ENCODE results near the gene GPR132. TPM values are rescaled to one million over a fixed set of nuclear protein-coding genes. Genes with fewer than 3 reads are reported as not detected.

Gene GPR132
- total RNA-seq, 1 experiment from 2014 or later: 0.20 TPM

DNA sequence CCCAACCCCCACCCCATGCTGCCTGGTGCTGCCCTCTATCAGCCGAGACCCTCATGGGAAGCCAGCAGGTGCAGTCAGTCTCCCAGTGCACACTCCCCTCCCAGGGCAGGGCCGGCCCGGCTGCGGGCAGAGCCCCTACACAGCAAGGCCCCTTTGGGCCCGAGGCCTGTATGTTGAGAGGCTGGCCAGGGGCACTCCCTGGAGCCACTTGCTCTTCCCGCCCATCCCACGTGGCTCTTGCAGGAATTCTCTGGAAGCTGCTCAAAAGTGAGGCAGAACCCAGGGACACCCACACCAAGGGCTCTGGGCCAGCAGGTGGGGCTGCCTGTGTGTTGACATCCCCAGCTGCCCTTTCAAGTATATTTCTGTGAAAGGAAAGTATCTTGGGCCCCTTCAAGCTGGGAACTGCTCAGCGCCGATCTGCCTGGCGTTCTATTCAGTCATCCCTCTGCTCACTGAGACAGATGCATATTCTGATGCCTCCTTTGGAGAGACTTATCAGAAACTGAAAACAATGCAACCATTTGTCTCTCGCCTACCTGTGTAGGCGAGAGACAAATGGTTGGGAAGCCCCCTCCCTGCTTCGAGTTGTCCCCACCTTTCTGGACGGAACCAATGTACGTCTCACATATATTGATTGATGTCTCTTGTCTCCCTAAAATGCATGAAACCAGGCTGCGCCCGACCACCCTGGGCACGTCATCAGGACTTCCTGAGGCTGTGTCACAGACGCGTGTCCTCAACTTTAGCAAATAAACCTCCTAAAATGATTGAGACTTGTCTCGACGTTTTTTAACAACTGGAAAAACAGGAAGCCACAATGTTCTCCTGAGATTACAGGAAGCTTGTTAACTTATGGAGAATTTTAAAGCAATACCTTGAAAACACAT, 6.0 kb downstream of the GPR132 start:
- Histone ChIP-seq H3K4me2 (ENCODE audit: insufficient read depth, insufficient read length, low read length) (no peak overlapping the region), H2BK120ac (ENCODE audit: low read depth, low read length, poor library complexity, severe bottlenecking) (no peak overlapping the region), H3K9me3 (ENCODE audit: control insufficient read depth, low read depth, low read length) (no peaks in the 10 kb centered on the region), H3K18ac (ENCODE audit: insufficient read length, low read depth, low read length) (no peak overlapping the region), H2BK5ac (ENCODE audit: insufficient read length, low read length) (no peak overlapping the region), H3K4me1 (ENCODE audit: insufficient read depth, low read length) (no peaks in the 10 kb centered on the region), H3K14ac (ENCODE audit: insufficient read depth, low read length) (no peak overlapping the region; the same call in 1 of the 2 replicates), H4K91ac (ENCODE audit: insufficient read length, low read depth, low read length) (no peak overlapping the region), H2BK12ac (ENCODE audit: insufficient read length, low read depth, low read length) (no peak overlapping the region), H3K23me2 (ENCODE audit: insufficient read length, low read depth, low read length, poor library complexity, severe bottlenecking) (no peaks in the 10 kb centered on the region), H3K9ac (ENCODE audit: extremely low read depth, insufficient read length, low read length) (no peak overlapping the region), H3K4ac (ENCODE audit: low read depth, low read length) (no peak overlapping the region), H4K5ac (ENCODE audit: insufficient read length, low read depth, low read length) (no peak overlapping the region), H2BK20ac (ENCODE audit: low read depth, low read length, poor library complexity, severe bottlenecking) (no peak overlapping the region), H3K23ac (ENCODE audit: insufficient read length, low read depth, low read length) (no peak overlapping the region), H4K8ac (replicated peaks; ENCODE audit: insufficient read length, low read depth, low read length) (no peak overlapping the region), H3T11ph (ENCODE audit: low read length) (no peak overlapping the region), H3K27ac (ENCODE audit: insufficient read length, low read depth, low read length) (no peak overlapping the region), H2AFZ (ENCODE audit: low read length) (no peak overlapping the region), H4K20me1 (ENCODE audit: control insufficient read depth, insufficient read depth, insufficient read length) (no peaks in the 10 kb centered on the region), H3K56ac (ENCODE audit: insufficient read length, low read depth, low read length) (no peak overlapping the region), H3K79me1 (ENCODE audit: insufficient read depth, low read depth, low read length, poor library complexity, severe bottlenecking) (no peaks in the 10 kb centered on the region), H2BK15ac (ENCODE audit: low read depth, low read length) (no peak overlapping the region), H3K27me3 (ENCODE audit: insufficient read depth, low read length) (peaks cover 8% of the 10 kb centered on the region), H3K79me2 (ENCODE audit: insufficient read depth, low read length) (no peaks in the 10 kb centered on the region), H2AK5ac (ENCODE audit: insufficient read length, low read length) (no peak overlapping the region)
- Mint-ChIP-seq H3K27ac (no peak overlapping the region; a peak in 2 of 7 replicates), H3K36me3 (ENCODE audit: insufficient read depth in 1 of 3, low read depth in 3 of 3) (no peaks in the 10 kb centered on the region; a peak in 1 of 7 replicates), H3K27me3 (ENCODE audit: low read depth) (peaks cover 10% of the 10 kb centered on the region), H3K9me3 (no peaks in the 10 kb centered on the region), H3K4me3 (no peak overlapping the region), H3K4me1 (peaks cover 23 to 36% of the 10 kb centered on the region in 2 experiments)
- WGBS (ENCODE audit: extremely low coverage, insufficient read length, low lambda C conversion rate): no CpG with 5 or more reads among the region's 22 CpGs
- peak; percentile 60 for DNase-seq
- TF ChIP-seq, protein P1, sequence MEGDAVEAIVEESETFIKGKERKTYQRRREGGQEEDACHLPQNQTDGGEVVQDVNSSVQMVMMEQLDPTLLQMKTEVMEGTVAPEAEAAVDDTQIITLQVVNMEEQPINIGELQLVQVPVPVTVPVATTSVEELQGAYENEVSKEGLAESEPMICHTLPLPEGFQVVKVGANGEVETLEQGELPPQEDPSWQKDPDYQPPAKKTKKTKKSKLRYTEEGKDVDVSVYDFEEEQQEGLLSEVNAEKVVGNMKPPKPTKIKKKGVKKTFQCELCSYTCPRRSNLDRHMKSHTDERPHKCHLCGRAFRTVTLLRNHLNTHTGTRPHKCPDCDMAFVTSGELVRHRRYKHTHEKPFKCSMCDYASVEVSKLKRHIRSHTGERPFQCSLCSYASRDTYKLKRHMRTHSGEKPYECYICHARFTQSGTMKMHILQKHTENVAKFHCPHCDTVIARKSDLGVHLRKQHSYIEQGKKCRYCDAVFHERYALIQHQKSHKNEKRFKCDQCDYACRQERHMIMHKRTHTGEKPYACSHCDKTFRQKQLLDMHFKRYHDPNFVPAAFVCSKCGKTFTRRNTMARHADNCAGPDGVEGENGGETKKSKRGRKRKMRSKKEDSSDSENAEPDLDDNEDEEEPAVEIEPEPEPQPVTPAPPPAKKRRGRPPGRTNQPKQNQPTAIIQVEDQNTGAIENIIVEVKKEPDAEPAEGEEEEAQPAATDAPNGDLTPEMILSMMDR (conservative IDR thresholded peaks at IDR 0.05): peak; percentile 33; the same call in 1 of the 3 replicates

All from H9 (cell line).